ENCODE data around the gene GGCX. TPM values are rescaled to one million over a fixed set of nuclear protein-coding genes. Genes with fewer than 3 reads are reported as not detected.
A peak's percentile ranks its signal among the peaks of the same experiment; 100 is the strongest.

Gene GGCX
- total RNA-seq, 1 donor from 2014 or later, result 58.2 TPM

DNA sequence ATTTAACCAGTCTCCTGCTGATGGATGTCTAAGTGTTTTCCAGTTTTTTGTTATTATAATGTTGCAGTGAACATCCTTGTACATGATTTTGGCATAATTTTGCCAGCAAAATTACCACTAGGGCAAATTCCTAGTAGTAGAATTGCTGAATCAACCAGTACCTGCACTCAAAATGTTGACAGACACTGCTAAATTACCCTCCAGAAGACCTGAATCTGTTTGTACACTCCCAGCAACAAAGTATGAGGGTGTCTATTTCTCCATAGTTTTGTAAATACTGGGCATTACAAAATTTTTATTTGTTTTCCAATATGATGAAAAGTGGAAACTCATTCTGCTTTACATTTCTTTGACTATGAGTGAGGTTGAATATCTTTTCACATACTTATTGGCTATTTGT, 33.5 kb downstream of the GGCX start:
- TF ChIP-seq, protein P1, sequence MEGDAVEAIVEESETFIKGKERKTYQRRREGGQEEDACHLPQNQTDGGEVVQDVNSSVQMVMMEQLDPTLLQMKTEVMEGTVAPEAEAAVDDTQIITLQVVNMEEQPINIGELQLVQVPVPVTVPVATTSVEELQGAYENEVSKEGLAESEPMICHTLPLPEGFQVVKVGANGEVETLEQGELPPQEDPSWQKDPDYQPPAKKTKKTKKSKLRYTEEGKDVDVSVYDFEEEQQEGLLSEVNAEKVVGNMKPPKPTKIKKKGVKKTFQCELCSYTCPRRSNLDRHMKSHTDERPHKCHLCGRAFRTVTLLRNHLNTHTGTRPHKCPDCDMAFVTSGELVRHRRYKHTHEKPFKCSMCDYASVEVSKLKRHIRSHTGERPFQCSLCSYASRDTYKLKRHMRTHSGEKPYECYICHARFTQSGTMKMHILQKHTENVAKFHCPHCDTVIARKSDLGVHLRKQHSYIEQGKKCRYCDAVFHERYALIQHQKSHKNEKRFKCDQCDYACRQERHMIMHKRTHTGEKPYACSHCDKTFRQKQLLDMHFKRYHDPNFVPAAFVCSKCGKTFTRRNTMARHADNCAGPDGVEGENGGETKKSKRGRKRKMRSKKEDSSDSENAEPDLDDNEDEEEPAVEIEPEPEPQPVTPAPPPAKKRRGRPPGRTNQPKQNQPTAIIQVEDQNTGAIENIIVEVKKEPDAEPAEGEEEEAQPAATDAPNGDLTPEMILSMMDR (IDR thresholded peaks at IDR 0.05), result no peak
- Mint-ChIP-seq H3K27ac (ENCODE audit: unreplicated experiment) (no peak overlapping the region), H3K36me3 (ENCODE audit: unreplicated experiment) (no peaks in the 10 kb centered on the region), H3K27me3 (ENCODE audit: unreplicated experiment) (peaks cover 21% of the 10 kb centered on the region), H3K4me1 (ENCODE audit: unreplicated experiment) (peaks cover 18% of the 10 kb centered on the region), H3K9me3 (ENCODE audit: unreplicated experiment) (no peaks in the 10 kb centered on the region), H3K4me3 (ENCODE audit: unreplicated experiment) (no peak overlapping the region)
- DNase-seq (ENCODE audit: extremely low spot score, unreplicated experiment), result no peak

DNA sequence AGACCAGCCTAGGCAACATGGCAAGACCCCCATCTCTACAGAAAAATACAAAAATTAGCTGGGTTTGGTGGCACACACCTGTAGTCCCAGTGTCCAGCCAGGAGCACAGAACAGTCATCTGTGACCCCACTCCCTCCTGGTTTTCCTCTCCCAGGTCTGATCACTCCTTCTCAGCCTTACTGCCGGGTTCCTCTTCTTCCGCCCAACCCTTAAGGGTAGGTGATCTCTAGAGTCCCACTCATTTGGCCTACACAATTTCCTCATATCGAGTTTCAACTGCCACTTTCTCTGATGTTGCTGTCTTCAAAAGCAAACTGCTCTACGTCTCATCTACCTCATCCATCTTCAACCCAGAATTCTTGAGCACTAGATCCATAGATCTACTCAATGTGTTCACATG, 35.7 kb downstream of the GGCX start:
- H3K27me3 Mint-ChIP-seq (ENCODE audit: unreplicated experiment), result peaks cover 21% of the 10 kb centered on the region
- H3K36me3 Mint-ChIP-seq (ENCODE audit: unreplicated experiment), result no peaks in the 10 kb centered on the region
- H3K9me3 Mint-ChIP-seq (ENCODE audit: unreplicated experiment), result no peaks in the 10 kb centered on the region
- TF ChIP-seq, protein P1 (IDR thresholded peaks at IDR 0.05), result no peak
- H3K4me3 Mint-ChIP-seq (ENCODE audit: unreplicated experiment), result no peak overlapping the region
- no peak overlapping the region for H3K27ac Mint-ChIP-seq (ENCODE audit: unreplicated experiment)
- H3K4me1 Mint-ChIP-seq (ENCODE audit: unreplicated experiment), result peaks cover 18% of the 10 kb centered on the region
- DNase-seq (ENCODE audit: extremely low spot score, unreplicated experiment), result peak; percentile 73

DNA sequence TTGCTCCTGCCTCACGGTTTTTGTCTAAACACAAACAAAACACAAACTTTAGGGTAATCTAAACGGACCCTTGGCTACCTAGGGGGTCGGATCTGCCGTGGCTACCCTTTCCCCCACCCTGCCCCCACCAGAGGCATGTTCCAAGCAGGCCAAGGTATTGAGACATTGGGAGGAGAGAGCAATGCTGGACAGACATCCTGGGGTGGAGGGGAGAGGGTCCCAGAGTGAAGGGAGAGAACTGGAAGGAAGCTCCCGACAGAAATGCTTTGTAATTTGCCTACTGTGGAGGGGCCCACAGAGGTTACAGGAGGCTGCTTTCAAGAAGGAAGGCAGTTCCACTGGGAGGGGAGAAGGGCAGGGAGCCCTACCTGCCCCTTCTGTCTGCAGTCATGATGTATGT, 36.3 kb downstream of the GGCX start:
- H3K36me3 Mint-ChIP-seq (ENCODE audit: unreplicated experiment), result no peaks in the 10 kb centered on the region
- DNase-seq (ENCODE audit: extremely low spot score, unreplicated experiment), result peak; percentile 34
- H3K9me3 Mint-ChIP-seq (ENCODE audit: unreplicated experiment), result no peaks in the 10 kb centered on the region
- H3K4me1 Mint-ChIP-seq (ENCODE audit: unreplicated experiment), result peaks cover 18% of the 10 kb centered on the region
- TF ChIP-seq, protein P1 (IDR thresholded peaks at IDR 0.05), result no peak
- no peak overlapping the region for H3K4me3 Mint-ChIP-seq (ENCODE audit: unreplicated experiment)
- no peak overlapping the region for H3K27ac Mint-ChIP-seq (ENCODE audit: unreplicated experiment)
- peaks cover 21% of the 10 kb centered on the region for H3K27me3 Mint-ChIP-seq (ENCODE audit: unreplicated experiment)

DNA sequence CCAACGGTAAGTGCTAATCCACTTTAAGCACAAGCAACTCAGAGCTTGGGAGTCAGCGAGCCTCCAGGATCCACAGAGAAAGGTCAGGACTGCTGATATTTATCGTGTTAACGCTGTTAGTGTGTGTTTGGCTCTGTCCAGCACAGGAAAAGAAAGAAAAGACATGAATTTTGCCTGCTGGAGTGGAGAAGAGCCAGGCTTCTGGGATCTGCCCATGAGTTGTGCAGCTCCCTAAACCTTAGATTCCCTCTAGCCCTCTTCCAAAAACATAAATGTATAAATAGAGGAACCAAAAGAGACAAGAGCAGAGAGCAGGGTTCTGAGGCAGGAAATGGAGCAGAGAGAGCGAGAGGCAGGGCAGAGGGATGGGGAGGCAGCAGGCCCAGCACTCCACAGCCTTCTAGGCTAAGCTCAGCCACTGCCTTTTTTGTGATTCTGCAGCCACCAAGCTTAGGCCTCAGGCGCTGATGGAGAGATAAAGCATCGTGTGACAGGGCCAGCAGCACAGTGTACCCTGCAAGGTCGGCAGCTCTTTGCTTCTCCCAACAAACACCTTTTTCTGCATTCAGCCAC, 36.9 kb downstream of the GGCX start:
- Mint-ChIP-seq H3K27me3 (ENCODE audit: unreplicated experiment) (peaks cover 21% of the 10 kb centered on the region), H3K36me3 (ENCODE audit: unreplicated experiment) (no peaks in the 10 kb centered on the region), H3K27ac (ENCODE audit: unreplicated experiment) (peak overlapping the region; percentile 48), H3K9me3 (ENCODE audit: unreplicated experiment) (no peaks in the 10 kb centered on the region), H3K4me1 (ENCODE audit: unreplicated experiment) (peaks cover 18% of the 10 kb centered on the region), H3K4me3 (ENCODE audit: unreplicated experiment) (peak overlapping the region; percentile 18)
- TF ChIP-seq, protein P1 (IDR thresholded peaks at IDR 0.05), result no peak
- DNase-seq (ENCODE audit: extremely low spot score, unreplicated experiment), result peak; percentile 53

DNA sequence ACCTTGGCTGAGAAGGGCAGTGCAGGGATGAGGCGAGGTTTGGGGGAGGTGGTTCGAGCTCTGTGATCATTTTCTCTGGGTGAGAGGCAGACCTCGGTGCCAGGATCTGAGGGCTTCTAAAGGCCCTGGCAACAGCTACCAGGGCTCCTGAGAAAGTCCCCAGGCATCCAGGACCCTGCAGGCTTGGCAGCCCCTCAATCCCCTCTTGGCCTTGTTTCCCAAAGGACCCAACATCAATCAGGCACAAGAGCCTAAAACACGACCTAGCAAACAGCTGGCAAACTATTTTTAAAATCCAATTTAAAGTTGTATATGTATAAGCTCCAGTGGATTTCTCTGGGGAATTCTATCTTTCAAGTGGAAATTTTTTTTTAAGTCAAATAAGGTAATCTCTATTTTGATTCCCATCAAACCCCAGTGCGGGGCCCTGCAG, 37.4 kb downstream of the GGCX start:
- H3K9me3 Mint-ChIP-seq (ENCODE audit: unreplicated experiment), result no peaks in the 10 kb centered on the region
- peaks cover 18% of the 10 kb centered on the region for H3K4me1 Mint-ChIP-seq (ENCODE audit: unreplicated experiment)
- H3K27me3 Mint-ChIP-seq (ENCODE audit: unreplicated experiment), result peaks cover 16% of the 10 kb centered on the region

More for the DNA sequence above, 37.4 kb downstream of the GGCX start:
- Mint-ChIP-seq H3K27ac (ENCODE audit: unreplicated experiment) (peak overlapping the region; percentile 48), H3K4me3 (ENCODE audit: unreplicated experiment) (no peak overlapping the region), H3K36me3 (ENCODE audit: unreplicated experiment) (no peaks in the 10 kb centered on the region)
- DNase-seq (ENCODE audit: extremely low spot score, unreplicated experiment), result peak; percentile 32
- TF ChIP-seq, protein P1 (IDR thresholded peaks at IDR 0.05), result no peak

Measured in osteocyte (in vitro differentiated cells).